ENCODE measurements around the gene AKAP6.

GRCh38 chr14:32754209-32754608 is 425.1 kb downstream of the AKAP6 start:
- TF ChIP-seq SP1 (IDR thresholded peaks at IDR 0.05) (no peak), CTCF (IDR thresholded peaks at IDR 0.05; ENCODE audit: low read depth, low read length, missing input control) (no peak), REST (IDR thresholded peaks at IDR 0.05) (no peak), MAX (IDR thresholded peaks at IDR 0.05) (no peak), JUND (IDR thresholded peaks at IDR 0.05) (no peak), ZBTB33 (IDR thresholded peaks at IDR 0.05) (no peak), RAD21 (IDR thresholded peaks at IDR 0.05) (no peak), NR2F2 (IDR thresholded peaks at IDR 0.05) (no peak)
